Astrocyte (in vitro differentiated cells and primary cell): Measurements from ENCODE around the gene KCNK15. TPM values are rescaled to one million over a fixed set of nuclear protein-coding genes. Genes with fewer than 3 reads are reported as not detected.

ENCODE experiments used
- DNase-seq: peaks from one replicate; pipeline ENCODE4 v3.0.0-alpha.2; 2010; ENCODE audit warnings: low read depth
- FAIRE-seq: peaks from 2 replicates; lab custom pipeline; 2011; peaks lifted over from hg19 to GRCh38; lab: Jason Lieb, UNC
- H2AFZ ChIP-seq: 2 replicates; pipeline ENCODE4 v1.6.0; 2012; ENCODE audit warnings: low read depth, low read length, inconsistent platforms
- H3K27ac ChIP-seq: 2 replicates; pipeline ENCODE4 v1.5.1; 2011; ENCODE audit warnings: low read depth, low read length, inconsistent platforms
- H3K27me3 ChIP-seq: 2 replicates; pipeline ENCODE4 v1.6.0; 2011; ENCODE audit warnings: low read length, inconsistent platforms; ENCODE audit not compliant: insufficient read depth
- H3K36me3 ChIP-seq: 2 replicates; pipeline ENCODE4 v1.5.1; 2011; ENCODE audit warnings: low read length, inconsistent platforms; ENCODE audit not compliant: insufficient read depth
- H3K4me1 ChIP-seq: 2 replicates; pipeline ENCODE4 v1.5.1; 2011; ENCODE audit warnings: low read length, inconsistent platforms; ENCODE audit not compliant: insufficient read depth
- H3K4me2 ChIP-seq: 2 replicates; pipeline ENCODE4 v1.6.0; 2012; ENCODE audit warnings: low read length, inconsistent platforms
- H3K4me3 ChIP-seq: 2 replicates; pipeline ENCODE4 v1.5.1; 2011; ENCODE audit warnings: low read depth, mild to moderate bottlenecking, low read length, inconsistent platforms; ENCODE audit not compliant: insufficient read depth
- H3K79me2 ChIP-seq: 2 replicates; pipeline ENCODE4 v1.6.0; 2012; ENCODE audit warnings: mild to moderate bottlenecking, low read length, inconsistent platforms; ENCODE audit not compliant: insufficient read depth
- H3K9ac ChIP-seq: 2 replicates; pipeline ENCODE4 v1.6.0; 2012; ENCODE audit warnings: mild to moderate bottlenecking, low read length, inconsistent platforms
- H3K9me3 ChIP-seq: 2 replicates; pipeline ENCODE4 v1.5.1; 2012; ENCODE audit warnings: low read depth, mild to moderate bottlenecking, low read length, inconsistent platforms; ENCODE audit not compliant: insufficient read depth
- H4K20me1 ChIP-seq: 2 replicates; pipeline ENCODE4 v1.6.0; 2012; ENCODE audit warnings: low read length, inconsistent platforms; ENCODE audit not compliant: insufficient read depth
- H3K27ac Mint-ChIP-seq: one replicate; pipeline ENCODE4 v1.8.0; 2021; ENCODE audit warnings: mild to moderate bottlenecking, mixed read lengths; ENCODE audit not compliant: unreplicated experiment
- H3K27me3 Mint-ChIP-seq: one replicate; pipeline ENCODE4 v1.8.0; 2021; ENCODE audit warnings: low read depth, mixed read lengths; ENCODE audit not compliant: unreplicated experiment
- H3K36me3 Mint-ChIP-seq: one replicate; pipeline ENCODE4 v1.8.0; 2021; ENCODE audit warnings: low read depth, mixed read lengths; ENCODE audit not compliant: unreplicated experiment
- H3K4me1 Mint-ChIP-seq: one replicate; pipeline ENCODE4 v1.8.0; 2021; ENCODE audit warnings: low read depth, mixed read lengths; ENCODE audit not compliant: unreplicated experiment
- H3K4me3 Mint-ChIP-seq: one replicate; pipeline ENCODE4 v1.8.0; 2021; ENCODE audit warnings: mild to moderate bottlenecking, moderate library complexity, mixed read lengths; ENCODE audit not compliant: unreplicated experiment
- H3K9me3 Mint-ChIP-seq: one replicate; pipeline ENCODE4 v1.8.0; 2021; ENCODE audit warnings: mild to moderate bottlenecking, mixed read lengths; ENCODE audit not compliant: unreplicated experiment
- CTCF ChIP-seq: IDR thresholded peaks from 2 replicates; pipeline ENCODE4 v1.5.1; 2011; ENCODE audit warnings: low read depth, mild to moderate bottlenecking, inconsistent platforms, low read length, moderate library complexity; ENCODE audit not compliant: insufficient read depth
- EZH2 ChIP-seq: IDR thresholded peaks from 2 replicates; pipeline ENCODE4 v1.6.1; 2012; ENCODE audit warnings: mild to moderate bottlenecking, low read length, inconsistent platforms; ENCODE audit not compliant: insufficient read depth
- total RNA-seq: library from RNA; stranded (reverse); gene quantifications from 2 replicates; pipeline ENCODE4 v1.2.1, GENCODE V29; 2021

Gene KCNK15
- total RNA-seq, 1 donor from 2014 or later = 0.14 TPM

- no peak overlapping the region for H3K4me3 Mint-ChIP-seq
- no peaks in the 10 kb centered on the region for H3K36me3 Mint-ChIP-seq
- FAIRE-seq (no peak), DNase-seq (no peak)
- no peak overlapping the region for H3K4me2 ChIP-seq
- peaks cover 18% of the 10 kb centered on the region for H3K27me3 ChIP-seq
- no peaks in the 10 kb centered on the region for H4K20me1 ChIP-seq
- no peak overlapping the region for H3K27ac ChIP-seq
- TF ChIP-seq EZH2 (no peak), CTCF (no peak)
- no peaks in the 10 kb centered on the region for H3K9me3 Mint-ChIP-seq
- H3K4me3 ChIP-seq = no peak overlapping the region
- H3K4me1 Mint-ChIP-seq = no peaks in the 10 kb centered on the region
- H3K27me3 Mint-ChIP-seq = peaks cover 35% of the 10 kb centered on the region
- no peaks in the 10 kb centered on the region for H3K4me1 ChIP-seq
- H3K36me3 ChIP-seq = no peaks in the 10 kb centered on the region
- H3K27ac Mint-ChIP-seq = no peak overlapping the region
- H2AFZ ChIP-seq = no peak overlapping the region
- H3K9me3 ChIP-seq = no peaks in the 10 kb centered on the region
- no peak overlapping the region for H3K9ac ChIP-seq
- H3K79me2 ChIP-seq = no peaks in the 10 kb centered on the region
Observed at GRCh38 chr20:44758247-44759101, 12.8 kb downstream of the KCNK15 start.

- Histone ChIP-seq H3K79me2 (no peaks in the 10 kb centered on the region), H3K9ac (no peak overlapping the region), H3K4me1 (no peaks in the 10 kb centered on the region), H3K36me3 (no peaks in the 10 kb centered on the region), H4K20me1 (no peaks in the 10 kb centered on the region), H2AFZ (no peak overlapping the region), H3K4me2 (no peak overlapping the region), H3K27ac (no peak overlapping the region), H3K27me3 (peaks cover 21% of the 10 kb centered on the region), H3K9me3 (no peaks in the 10 kb centered on the region), H3K4me3 (no peak overlapping the region)
- Mint-ChIP-seq H3K9me3 (no peaks in the 10 kb centered on the region), H3K4me3 (no peak overlapping the region), H3K36me3 (no peaks in the 10 kb centered on the region), H3K27ac (no peak overlapping the region), H3K27me3 (peaks cover 30% of the 10 kb centered on the region), H3K4me1 (no peaks in the 10 kb centered on the region)
- no peak for DNase-seq
- no peak for TF ChIP-seq CTCF
- TF ChIP-seq EZH2 = no peak
- no peak for FAIRE-seq
Observed at GRCh38 chr20:44759595-44759994, 13.9 kb downstream of the KCNK15 start.

GRCh38 chr20:44761423-44761822, 15.8 kb downstream of the KCNK15 start:
- no peak for FAIRE-seq
- H3K27ac ChIP-seq = no peak overlapping the region
- H3K4me2 ChIP-seq = no peak overlapping the region
- no peak overlapping the region for H3K4me3 Mint-ChIP-seq
- no peaks in the 10 kb centered on the region for H3K79me2 ChIP-seq
- no peak overlapping the region for H3K27ac Mint-ChIP-seq
- no peaks in the 10 kb centered on the region for H4K20me1 ChIP-seq
- peaks cover 8% of the 10 kb centered on the region for H3K4me1 Mint-ChIP-seq
- H3K36me3 Mint-ChIP-seq = no peaks in the 10 kb centered on the region
- no peaks in the 10 kb centered on the region for H3K9me3 ChIP-seq
- no peaks in the 10 kb centered on the region for H3K36me3 ChIP-seq
- no peak for DNase-seq
- no peak overlapping the region for H2AFZ ChIP-seq
- H3K4me3 ChIP-seq = no peak overlapping the region
- TF ChIP-seq CTCF (no peak), EZH2 (no peak)
- H3K4me1 ChIP-seq = no peaks in the 10 kb centered on the region
- H3K27me3 Mint-ChIP-seq = peaks cover 33% of the 10 kb centered on the region
- H3K27me3 ChIP-seq = peaks cover 20% of the 10 kb centered on the region
- H3K9ac ChIP-seq = no peak overlapping the region
- no peaks in the 10 kb centered on the region for H3K9me3 Mint-ChIP-seq
